ENCODE data around the gene TEX55.
"Not testable (repeated sequence)": the region's sequence is repeated elsewhere in the genome, so short reads cannot be mapped to it uniquely, and the experiment has no call there.

The TEX55 gene

DNA sequence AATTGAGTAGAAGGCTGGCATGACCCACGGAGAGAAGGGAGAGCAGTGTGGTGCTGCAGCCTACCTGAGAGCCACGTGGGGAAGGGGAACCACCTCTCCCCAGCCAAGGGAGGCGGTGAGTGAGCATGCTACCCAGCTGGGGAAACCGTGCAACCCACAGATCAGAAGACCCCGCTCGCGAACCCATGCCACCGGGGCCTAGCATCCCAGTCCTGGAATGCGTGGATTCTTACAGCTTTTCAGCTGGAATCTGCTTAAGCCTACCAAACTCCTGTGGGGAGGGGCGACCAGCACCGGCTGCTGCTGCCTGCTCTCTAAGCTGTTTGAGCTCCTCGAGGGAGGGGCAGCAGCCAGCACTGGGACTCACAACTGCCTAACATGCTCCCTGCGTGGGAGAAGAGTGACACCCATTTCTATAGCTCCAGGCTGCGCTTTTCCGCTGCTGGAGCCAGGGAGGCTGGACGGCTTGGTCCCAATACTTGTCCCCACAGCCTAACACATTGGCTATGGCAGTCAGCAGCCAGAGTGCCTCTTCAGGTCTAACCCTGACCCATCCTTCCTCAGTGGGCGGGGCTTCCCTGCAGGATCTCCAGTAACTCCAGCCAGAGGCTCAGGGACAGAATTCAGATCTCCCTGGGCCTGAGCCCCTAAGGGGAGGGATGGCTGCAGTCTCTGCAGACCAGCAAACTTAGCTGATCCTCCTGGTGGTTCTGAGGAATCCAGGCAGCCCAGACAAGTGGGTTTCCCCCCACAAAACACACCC lies 20.0 kb upstream of the TEX55 start:
- Histone ChIP-seq H3K9me3 (ENCODE audit: control insufficient read depth, low read length) (no peaks in the 10 kb centered on the region), H3K4me1 (no peaks in the 10 kb centered on the region), H3K27me3 (ENCODE audit: control insufficient read depth, insufficient read depth, low read length) (no peaks in the 10 kb centered on the region), H3K79me2 (no peaks in the 10 kb centered on the region), H2AFZ (no peak overlapping the region), H3K4me3 (ENCODE audit: low read depth, low read length) (no peak overlapping the region), H3K4me2 (ENCODE audit: low read length) (no peak overlapping the region), H3K27ac (no peak overlapping the region), H3K36me3 (ENCODE audit: control insufficient read depth, insufficient read depth, low read length) (no peaks in the 10 kb centered on the region), H3K9ac (no peak overlapping the region)
- TF ChIP-seq CTCF (IDR thresholded peaks at IDR 0.05): no peak

DNA sequence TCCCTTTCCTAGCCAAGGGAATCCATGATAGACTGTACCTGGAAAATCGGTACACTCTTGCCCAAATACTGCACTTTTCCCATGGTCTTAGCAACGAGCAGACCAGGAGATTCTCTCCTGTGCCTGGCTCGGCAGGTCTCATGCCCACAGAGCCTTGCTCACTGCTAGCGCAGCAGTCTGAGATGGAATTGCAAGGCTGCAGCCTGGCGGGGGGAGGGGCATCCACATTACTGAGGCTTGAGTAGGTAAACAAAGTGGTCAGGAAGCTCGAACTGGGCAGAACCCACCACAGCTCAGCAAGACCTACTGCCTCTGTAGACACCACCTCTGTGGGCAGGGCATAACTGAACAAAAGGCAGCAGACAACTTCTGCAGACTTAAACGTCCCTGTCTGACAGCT lies 15.7 kb upstream of the TEX55 start:
- not testable (repeated sequence) for H3K9ac ChIP-seq; H3K9me3 ChIP-seq (ENCODE audit: control insufficient read depth, low read length); H3K4me1 ChIP-seq; H3K4me2 ChIP-seq (ENCODE audit: low read length); H3K79me2 ChIP-seq; H3K27me3 ChIP-seq (ENCODE audit: control insufficient read depth, insufficient read depth, low read length); H2AFZ ChIP-seq; H3K27ac ChIP-seq; H3K4me3 ChIP-seq (ENCODE audit: low read depth, low read length); H3K36me3 ChIP-seq (ENCODE audit: control insufficient read depth, insufficient read depth, low read length)

DNA sequence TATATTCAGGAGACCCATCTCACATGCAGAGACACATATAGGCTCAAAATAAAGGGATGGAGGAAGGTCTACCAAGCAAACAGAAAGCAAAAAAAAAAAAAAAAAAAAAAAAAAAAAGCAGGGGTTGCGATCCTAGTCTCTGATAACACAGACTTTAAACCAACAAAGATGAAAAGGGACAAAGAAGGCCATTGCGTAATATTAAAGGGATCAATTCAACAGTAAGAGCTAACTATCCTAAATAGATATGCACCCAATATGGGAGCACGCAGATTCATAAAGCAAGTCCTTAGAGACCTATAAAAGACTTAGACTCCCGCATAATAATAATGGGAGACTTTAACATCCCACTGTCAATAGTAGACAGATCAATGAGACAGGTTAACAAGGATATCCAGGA lies 13.7 kb upstream of the TEX55 start:
- not testable (repeated sequence) for H3K27me3 ChIP-seq (ENCODE audit: control insufficient read depth, insufficient read depth, low read length); H3K36me3 ChIP-seq (ENCODE audit: control insufficient read depth, insufficient read depth, low read length)

GRCh38 chr3:119139360-119139759 lies 6.6 kb upstream of the TEX55 start:
- H2AFZ ChIP-seq; H3K9me3 ChIP-seq (ENCODE audit: control insufficient read depth, low read length); H3K4me3 ChIP-seq (ENCODE audit: low read depth, low read length); H3K27ac ChIP-seq; H3K27me3 ChIP-seq (ENCODE audit: control insufficient read depth, insufficient read depth, low read length); H3K4me1 ChIP-seq; H3K79me2 ChIP-seq; H3K9ac ChIP-seq; H3K36me3 ChIP-seq (ENCODE audit: control insufficient read depth, insufficient read depth, low read length); H3K4me2 ChIP-seq (ENCODE audit: low read length): not testable (repeated sequence)

More for the DNA sequence above, 13.7 kb upstream of the TEX55 start:
- H3K79me2 ChIP-seq; H3K9ac ChIP-seq; H3K4me1 ChIP-seq; H3K4me2 ChIP-seq (ENCODE audit: low read length); H2AFZ ChIP-seq; H3K9me3 ChIP-seq (ENCODE audit: control insufficient read depth, low read length); H3K27ac ChIP-seq; H3K4me3 ChIP-seq (ENCODE audit: low read depth, low read length): not testable (repeated sequence)

DNA sequence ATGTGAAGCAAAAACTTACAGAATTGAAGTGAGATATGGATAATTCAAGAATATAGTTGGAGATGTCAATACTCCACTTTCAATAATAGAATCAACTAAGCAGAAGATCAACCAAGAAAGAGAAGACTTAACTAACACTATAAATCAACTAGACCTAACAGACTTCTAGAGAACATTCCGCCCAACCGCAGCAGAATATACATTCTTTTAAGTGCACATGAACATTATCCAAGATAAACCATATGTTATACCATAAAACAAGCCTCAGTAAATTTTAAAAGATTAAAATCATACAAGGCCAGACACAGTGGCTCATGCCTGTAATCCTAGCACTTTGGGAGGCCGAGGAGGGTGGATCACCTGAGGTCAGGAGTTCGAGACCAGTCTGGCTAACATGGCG lies 5.5 kb upstream of the TEX55 start:
- no peak overlapping the region for H3K27ac ChIP-seq
- TF ChIP-seq CTCF (IDR thresholded peaks at IDR 0.05): no peak
- H3K4me1 ChIP-seq: no peaks in the 10 kb centered on the region
- H2AFZ ChIP-seq: no peak overlapping the region
- no peaks in the 10 kb centered on the region for H3K36me3 ChIP-seq (ENCODE audit: control insufficient read depth, insufficient read depth, low read length)
- no peaks in the 10 kb centered on the region for H3K9me3 ChIP-seq (ENCODE audit: control insufficient read depth, low read length)
- H3K79me2 ChIP-seq: no peaks in the 10 kb centered on the region
- H3K4me3 ChIP-seq (ENCODE audit: low read depth, low read length): no peak overlapping the region
- H3K4me2 ChIP-seq (ENCODE audit: low read length): no peak overlapping the region
- H3K27me3 ChIP-seq (ENCODE audit: control insufficient read depth, insufficient read depth, low read length): no peaks in the 10 kb centered on the region
- H3K9ac ChIP-seq: no peak overlapping the region

GRCh38 chr3:119145128-119145499 lies 851 bp upstream of the TEX55 start:
- TF ChIP-seq CTCF (IDR thresholded peaks at IDR 0.05): no peak
- Histone ChIP-seq H3K9me3 (ENCODE audit: control insufficient read depth, low read length) (no peaks in the 10 kb centered on the region), H3K27ac (no peak overlapping the region), H3K27me3 (ENCODE audit: control insufficient read depth, insufficient read depth, low read length) (no peaks in the 10 kb centered on the region), H3K4me2 (ENCODE audit: low read length) (no peak overlapping the region), H3K79me2 (no peaks in the 10 kb centered on the region), H2AFZ (peak overlapping the region; percentile 3), H3K36me3 (ENCODE audit: control insufficient read depth, insufficient read depth, low read length) (no peaks in the 10 kb centered on the region), H3K4me1 (no peaks in the 10 kb centered on the region), H3K9ac (no peak overlapping the region), H3K4me3 (ENCODE audit: low read depth, low read length) (no peak overlapping the region)
